SK-N-MC (cell line): Measurements from ENCODE around the gene NABP1.

Experiments used
- EZH2 ChIP-seq: fragments of 200-600 bp; sonication (generic); IDR thresholded peaks from one replicate; pipeline ENCODE4 v1.6.1; 2017; ENCODE audit warnings: antibody characterized with exemption
- POLR2AphosphoS5 ChIP-seq: IDR thresholded peaks from 2 replicates; pipeline ENCODE4 v1.6.1; 2012; ENCODE audit warnings: mild to moderate bottlenecking, low read depth, low read length, borderline replicate concordance

- no peak for TF ChIP-seq EZH2
- TF ChIP-seq POLR2AphosphoS5, result peak; percentile 62
Measured at GRCh38 chr2:191675807-191676721, 1.9 kb upstream of the NABP1 start.
